GM18858 (cell line): ENCODE data around the gene CFAP99.

Source experiments
- ATAC-seq: cut with Tn5 transposase; IDR thresholded peaks from one replicate; pipeline ENCODE4 v1.9.1; 2021; ENCODE audit not compliant: unreplicated experiment

CFAP99 gene

DNA sequence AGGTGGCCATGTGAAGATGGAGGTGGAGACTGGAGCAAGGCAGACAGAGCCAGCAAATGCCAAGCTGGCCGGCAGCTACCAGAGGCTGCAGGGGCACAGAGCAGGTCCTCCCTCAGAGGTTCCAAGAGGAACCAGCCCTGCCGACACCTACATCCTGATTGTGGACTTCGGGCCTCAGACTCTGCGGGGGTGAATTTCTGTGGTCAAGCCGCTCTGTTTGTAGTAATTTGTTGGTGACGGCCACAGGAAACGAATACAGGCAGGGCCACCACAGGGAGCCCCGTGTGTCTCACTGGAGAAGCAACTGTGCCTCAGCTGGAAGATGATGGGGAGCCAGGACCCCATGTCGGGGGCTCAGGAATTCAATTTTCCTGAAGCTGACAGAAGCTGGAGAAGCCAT, 28.6 kb upstream of the CFAP99 start:
- no peak for ATAC-seq

DNA sequence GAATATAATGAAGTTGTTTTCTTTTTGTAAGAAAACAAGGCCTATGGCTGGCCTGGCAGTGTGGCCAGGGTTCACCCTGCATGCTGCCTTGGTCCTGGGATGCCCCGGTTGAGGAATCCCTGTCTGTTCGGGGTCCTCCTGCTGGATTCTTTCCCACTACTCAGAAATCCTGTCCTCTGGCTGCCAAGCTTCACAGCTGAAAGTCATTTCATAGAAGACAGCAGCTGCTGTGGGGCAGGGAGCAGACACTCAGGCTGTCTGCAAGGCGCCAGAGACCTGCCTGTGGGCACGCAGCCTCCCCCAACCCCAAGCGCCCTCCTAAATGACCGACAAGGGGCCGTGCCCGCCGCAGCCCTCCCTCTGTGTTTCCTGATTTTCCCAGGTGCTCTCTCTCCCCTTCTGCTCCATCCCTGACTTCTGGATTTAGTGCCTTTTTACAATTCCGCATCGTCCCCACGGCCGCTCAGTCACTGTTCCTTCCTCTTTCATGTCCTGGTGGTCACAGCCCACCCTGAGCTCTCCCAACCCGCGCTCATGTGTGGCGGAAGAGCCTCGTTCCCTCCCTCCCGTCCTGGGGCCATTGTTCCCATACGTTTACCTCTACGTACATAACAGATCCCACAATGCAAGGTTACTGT, 27.9 kb upstream of the CFAP99 start:
- no peak for ATAC-seq

DNA sequence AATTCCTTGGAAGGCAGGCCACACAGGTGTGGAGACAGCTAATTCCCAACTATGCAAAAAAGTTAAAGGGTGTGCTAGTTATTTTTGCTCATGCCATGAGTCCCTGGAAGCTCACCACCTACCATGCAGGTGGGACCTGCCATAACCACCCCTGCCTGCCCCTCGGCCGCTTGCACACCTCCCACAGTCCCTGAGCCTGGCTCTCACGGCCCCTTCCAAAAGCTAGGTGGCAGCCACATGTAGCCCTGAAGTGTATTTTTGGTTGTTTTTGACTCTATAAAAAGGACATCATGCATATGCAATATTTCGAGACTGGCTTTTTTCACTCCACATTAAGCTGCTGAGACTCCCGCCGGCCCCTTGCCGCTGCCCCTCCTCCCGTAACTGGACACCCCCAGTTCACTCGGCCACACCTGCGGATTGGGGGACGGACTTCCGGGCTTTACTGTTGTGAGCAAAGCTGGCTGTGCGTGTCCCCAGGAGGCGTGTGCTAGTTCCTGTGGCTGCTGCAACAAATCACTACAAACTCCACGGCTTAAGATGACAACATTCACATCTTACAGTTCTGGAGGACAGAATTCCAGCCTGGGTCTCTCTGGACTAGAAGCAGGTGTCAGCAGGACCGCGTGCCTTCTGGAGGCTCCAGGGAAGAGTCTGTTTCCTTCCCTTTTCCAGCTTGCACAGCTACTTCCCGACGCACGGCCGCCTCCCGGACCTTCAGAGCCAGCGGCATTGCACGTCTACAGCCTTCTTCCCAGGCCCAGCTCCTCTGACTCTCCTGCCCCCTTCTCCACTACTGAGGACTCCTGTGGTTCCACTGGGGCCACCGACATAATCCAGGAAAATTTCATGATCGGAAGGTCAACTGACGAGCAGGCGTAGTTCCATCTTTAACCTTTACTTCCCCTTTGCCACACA, 25.1 kb upstream of the CFAP99 start:
- no peak for ATAC-seq

DNA sequence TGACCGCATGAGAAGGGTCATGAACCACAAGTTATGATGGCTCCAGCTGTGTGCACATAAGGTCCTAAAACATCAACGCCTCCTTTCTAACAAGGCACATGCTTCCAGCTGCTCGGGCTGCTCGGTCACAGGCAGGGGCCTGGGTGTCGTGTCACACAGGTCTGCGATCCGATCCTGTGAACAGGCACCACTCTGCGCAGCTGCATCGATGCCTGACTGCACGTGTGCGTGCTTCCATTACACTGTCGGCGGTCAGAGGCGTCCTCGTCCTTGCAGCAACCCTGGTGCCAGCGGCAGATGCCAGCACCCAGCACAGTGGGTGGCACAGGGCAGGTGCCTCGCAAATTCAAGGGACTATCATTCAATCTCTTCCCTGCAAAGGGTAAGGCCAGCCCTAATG, 24.2 kb upstream of the CFAP99 start:
- no peak for ATAC-seq

DNA sequence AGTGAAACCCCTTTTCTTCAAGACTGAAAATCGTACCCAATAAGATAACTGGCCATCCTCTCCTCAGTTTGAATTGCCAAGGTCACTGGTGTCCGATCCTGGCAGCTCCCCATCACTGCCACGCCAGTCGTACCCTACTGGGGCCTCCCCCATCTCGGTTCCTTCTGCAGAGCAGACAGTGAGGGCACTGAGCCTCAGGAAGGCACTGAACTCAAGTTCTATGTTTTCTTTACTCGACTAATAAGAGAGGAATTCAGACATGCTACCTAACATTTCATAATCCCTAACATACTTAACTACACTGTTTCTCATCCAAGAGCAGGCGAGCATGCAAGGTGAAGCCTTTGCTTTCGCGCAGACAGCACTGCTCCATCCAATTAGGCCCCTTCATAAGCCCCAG, 23.7 kb upstream of the CFAP99 start:
- ATAC-seq = no peak

DNA sequence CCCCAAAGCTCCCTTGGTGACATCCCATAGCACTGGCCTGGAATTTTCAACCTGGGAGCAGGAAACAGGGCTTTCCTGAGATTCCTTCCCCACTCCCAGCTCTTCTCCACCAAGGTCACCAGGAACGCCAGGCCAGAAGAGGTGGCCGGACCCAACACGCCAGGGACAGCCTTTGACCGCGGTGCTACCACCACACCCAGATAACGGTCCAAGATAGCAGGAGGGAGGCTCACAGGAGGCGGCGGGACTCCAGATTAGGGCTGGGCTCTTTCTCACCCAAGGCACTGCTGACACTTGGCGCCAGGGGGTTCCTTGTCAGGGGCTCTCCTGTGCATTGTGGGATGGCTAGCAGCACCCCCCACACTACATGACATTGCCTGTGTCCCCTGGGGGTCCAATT, 23.2 kb upstream of the CFAP99 start:
- no peak for ATAC-seq

DNA sequence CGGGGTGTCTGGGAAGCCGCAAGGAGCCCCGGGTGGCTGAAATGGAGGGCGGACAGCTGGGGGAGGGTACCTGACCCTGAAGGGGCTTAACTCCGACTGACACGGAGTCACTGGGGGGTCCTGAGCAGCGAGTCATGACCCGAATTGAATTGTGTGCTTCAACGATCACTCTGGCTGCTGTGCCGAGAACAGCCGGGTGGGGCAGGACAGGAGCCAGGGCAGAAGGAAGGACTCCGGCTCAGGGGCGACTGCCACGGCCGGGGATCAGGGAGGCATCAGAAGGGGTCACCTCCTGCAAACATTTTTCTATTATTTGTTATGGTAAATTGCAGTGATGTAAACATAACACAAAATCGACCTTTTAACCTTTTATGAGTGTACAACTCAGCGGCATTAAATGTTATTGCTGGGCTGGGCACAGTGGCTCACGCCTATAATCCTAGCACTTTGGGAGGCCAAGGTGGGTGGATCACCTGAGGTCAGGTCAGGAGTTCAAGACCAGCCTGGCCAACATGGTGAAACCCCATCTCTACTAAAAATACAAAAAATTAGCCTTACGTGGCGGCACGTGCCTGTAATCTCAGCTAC, 21.9 kb upstream of the CFAP99 start:
- ATAC-seq = no peak

DNA sequence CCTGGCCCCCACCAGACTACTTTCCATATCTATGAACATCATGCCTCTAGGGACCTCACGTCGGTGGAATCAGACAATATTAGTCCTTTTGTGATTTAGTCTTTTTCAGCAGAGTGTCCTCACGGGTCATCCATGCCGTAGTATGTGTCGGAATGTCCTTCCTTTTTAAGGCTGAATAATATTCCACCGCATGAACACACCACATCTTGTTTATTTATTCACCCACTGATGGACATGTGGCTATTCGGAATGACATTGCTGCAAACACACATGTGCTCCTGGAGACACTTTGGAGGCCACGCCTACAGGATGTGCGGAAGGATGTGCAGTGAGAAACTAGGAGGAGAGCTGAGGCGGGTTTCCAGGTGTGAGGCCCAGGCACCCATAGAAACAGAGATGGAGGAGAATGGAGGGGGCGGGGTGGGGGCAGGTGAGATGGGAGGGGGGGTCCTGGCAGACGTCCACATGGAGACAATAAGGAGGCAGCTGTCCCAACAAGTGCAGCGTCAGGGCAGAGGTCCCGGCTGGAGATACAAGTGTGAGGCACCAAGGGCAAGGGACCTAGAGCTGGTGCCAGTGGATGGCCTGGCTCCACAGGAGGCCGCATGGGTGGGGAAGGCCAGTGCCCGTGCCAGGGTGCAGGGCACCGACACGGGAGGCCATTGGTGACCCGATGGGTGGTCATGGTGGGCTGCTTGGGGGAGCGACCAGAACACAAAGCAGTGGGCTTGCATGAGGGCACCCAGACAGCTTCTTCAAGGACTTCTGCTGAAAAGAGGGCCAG, 21.0 kb upstream of the CFAP99 start:
- ATAC-seq = no peak

DNA sequence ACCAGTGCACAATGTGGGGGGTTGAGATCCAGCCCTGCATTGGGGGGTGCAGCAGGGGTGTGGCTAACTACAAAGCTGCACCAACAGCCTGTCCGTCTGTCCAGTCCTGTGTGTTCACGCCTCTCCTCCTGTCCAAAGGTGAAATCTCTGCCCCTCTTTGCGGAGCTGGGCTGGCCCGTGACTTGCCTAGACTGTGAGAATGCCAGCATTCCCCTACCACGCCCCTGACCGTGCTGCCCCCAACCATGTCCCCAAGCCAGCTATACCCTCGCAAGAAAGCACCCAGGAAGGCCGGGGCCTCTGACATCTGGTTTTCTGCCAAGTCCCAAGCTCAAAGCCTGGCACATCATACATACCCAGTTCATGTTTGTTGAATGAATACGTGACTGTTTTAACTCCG, 19.5 kb upstream of the CFAP99 start:
- ATAC-seq = no peak

DNA sequence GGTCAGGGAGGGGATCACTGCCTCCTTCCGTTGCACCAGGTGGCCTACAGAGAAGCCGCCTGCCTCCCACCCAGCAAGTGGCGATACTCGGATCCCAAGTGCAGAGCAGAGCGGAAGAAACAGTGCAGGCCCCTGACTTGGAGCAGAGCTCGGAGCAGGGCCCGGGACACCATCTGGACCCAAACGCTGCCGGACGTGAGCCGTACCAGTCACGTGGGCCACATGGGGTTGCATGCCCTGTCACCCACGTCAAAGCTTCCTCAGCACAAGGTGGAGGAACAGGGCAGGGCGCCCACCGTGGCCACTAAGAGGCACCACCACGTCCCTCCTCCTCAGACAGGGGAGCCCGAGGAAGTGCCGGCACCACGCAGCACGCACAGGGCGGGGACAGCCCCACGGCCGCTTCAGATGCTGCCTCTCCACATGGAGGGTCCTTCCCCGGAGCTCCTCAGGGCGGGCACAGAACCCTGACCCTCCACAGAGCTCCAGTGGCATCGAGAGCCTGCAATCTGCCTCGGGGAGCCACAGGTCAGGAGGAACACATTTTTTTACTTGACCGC, 19.0 kb upstream of the CFAP99 start:
- ATAC-seq = no peak

DNA sequence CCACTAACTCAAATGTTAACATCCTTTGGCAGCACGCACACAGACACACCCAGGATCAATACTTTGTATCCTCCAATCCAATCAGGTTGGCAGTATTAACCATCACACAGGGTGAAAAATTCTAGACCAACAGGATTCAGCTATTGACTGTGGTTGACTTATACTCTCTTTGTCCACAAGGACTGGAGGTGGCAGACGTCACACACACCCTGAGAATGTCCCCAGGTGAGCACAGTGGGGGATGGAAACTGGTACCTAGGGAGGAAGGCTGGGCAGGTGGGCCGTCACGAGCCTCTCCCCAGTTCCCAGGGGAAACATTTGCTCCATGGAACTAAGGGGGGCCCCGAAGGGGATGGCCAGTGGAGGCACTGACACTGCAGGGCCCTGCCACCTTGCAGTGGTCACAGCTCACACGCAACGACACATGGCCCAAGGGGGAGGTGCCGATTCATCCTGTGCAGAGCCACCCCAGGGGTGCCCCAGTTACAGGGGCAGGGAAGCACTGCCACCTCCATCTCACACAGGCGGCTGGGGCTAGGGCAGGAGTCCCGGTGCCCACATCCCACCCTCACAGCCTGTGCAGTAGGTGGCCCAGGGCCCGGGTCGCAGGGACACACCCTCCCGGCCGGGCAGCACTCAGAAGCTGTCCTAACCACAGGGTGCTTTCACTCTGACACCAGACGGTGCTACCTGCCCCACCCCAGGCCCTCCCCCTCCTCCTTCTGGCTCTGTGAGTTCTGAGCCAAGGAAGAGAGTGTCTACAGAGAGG, 17.7 kb upstream of the CFAP99 start:
- no peak for ATAC-seq

DNA sequence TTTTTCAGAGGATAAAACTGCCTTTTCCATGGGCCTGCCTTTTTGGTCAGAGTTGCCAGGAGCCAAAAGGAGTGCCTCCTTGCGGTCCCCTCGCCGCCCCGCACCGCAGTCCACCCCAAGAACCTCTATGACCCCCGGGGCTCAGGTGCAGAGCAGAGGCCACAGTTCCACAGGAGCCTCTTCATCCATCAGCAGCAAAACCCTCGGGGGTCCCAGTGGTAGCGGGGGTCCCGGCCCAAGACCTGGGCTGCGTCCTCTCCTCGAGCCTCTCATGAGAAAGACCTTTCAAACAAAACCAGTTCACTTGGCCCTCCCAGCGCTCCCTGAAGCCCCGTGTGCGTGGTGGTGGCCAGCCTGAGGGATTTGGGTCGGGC, 17.2 kb upstream of the CFAP99 start:
- no peak for ATAC-seq

DNA sequence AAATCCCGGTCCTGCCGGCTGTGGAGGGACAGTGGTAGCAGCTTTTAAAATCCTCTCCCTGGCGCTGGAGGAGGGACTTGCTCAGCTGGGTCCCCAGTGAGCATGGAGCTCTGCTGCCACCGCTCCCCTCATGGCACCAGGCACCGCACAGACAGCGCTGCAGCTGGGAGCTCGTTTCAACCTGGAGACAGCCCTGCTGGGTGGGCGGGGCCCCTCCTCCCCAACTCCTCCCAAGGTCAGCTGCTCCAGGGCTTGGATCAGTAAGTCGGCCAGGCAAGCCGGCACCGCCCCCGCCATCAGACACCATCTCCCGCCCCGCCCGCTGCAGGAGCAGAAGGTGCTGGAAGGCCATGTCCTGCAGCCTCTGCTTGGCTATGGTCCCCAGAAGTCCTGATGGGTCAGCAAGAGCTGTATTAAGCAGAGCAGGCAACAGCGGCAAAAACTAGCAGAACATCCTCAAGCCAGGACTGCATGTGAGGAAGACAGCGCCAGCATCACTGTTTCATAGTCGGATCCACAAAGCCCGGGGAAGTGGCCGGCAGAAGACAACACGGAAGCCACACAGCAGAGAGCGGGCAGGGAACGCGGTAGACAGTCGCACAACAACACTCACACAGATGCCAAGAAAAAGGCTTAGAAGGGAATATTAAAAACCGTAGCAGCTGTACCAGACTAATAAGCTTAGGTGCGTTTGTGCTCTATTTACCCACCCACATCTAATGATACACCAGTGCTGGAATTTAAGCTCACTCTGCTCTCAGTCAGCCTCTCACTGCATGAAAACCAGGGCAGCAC, 16.5 kb upstream of the CFAP99 start:
- ATAC-seq = no peak

DNA sequence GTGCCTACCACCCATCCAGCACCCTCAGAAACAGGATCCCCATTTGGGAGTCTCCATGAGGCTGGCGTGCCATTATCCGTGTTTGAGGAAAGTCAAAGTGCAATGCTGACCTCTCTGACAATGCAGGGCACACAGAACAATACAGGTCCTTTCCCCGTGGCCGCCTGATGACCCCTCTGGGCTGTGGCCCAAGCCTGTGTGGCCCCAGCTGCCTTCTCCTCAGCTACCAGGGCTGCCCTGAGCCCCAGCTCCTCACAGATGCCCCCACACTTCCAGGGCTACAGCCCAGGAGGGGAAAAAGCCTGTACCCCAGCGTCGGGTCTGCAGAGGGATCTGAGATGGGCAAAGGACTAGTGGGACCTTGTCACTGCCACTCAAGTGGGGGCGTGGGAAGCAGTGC, 15.8 kb upstream of the CFAP99 start:
- ATAC-seq = no peak

DNA sequence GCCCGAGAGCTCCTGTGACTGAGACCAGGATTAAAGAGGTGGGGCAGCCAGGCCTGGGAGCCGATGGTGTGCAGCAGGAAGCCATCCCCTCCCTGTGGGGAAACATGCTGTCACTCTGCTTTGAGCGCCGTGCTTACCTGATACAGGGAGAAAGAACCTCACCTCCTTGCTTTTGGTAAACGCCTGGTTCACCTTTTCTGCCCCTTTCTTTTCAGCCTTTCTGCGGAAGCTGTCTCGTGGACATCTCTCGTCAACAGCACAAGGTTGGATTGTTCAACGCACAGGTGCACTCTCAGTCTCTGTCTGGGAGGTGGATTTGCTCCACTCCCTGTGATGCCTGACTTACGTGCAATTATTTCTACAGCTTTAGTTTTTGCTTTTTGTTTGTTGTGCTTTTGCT, 12.3 kb upstream of the CFAP99 start:
- no peak for ATAC-seq

DNA sequence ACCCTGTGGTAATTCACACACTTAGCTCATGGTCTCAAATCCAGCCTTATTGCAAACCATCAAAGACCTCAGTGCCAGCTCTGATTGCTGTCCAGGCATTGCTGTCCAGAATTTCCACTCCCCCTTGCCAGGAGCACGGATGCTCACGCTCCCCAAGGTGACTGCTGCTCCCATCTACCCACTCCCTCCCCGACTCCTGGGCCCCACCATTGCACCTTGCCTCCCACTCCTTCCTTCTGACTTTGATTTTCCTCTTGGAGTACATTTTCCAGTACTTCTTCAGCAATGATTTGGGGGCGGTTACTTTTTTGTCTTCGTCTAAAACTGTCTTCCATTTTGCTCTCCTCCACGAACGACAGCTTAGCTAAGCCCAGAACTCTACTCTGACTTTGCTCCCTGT, 11.8 kb upstream of the CFAP99 start:
- no peak for ATAC-seq

DNA sequence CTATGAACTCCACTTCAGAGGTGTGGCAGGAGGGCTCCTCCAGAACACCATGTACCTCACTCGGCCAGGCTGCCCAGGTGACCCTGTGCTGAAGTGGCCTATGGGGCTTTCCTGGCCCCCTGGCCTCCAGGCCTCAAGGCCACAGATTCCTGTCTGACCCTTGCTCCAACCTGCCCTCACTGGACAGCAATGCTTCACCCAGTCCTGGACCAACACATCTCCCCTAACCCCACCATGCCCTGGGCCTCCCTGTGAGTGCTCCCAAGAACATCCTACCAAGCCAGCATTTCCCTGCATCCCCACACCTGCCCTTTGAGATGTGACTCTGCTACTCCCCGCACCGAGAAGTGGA, 10.8 kb upstream of the CFAP99 start:
- ATAC-seq = no peak

DNA sequence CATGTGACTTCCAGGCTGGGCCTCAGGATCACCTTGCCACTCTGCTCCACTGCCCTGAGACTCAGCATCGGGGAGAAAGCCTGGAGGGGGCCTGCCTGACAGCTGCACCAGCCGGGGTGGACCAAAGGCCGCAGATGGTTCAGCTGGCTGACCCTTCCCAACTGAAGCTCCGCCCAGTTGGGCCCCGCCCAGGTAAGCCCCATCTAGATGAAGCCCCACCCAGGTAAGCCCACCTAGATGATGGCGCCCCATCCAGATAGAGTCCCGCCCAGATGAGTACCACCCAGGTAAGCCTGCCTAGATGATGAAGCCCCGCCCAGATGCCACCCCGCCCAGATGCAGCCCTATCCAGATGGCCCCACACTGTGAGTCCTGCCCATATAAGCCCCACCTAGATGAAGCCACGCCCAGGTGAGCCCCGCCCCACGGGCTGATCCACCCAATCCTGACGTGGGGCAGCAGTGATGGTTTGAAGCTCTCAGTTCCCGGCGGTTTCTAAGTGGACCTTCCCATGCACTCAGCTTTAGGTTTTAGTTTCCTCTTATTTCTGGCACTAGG, 10.3 kb upstream of the CFAP99 start:
- ATAC-seq = no peak

DNA sequence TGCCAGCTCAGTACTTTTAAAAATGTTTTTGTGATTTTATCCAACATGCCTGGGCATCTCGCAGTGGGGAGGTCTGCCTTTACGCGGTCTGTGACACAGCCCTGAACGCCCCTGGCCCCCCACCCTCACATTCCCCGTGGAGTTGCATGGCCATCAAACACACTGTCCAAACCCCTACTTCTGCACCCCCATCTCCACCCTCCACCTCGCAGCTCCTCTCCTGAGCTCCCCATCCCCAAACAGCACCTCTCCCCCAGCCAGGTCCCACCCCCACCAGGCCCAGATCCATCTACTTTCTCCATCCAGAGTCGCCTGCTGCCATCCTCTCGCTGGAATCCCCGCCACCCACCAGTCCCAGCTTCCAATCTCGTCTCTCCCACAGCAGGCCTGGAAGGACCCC, 9.8 kb upstream of the CFAP99 start:
- no peak for ATAC-seq
